IMR-90 (cell line): Measurements from ENCODE around the gene ZNF283. TPM values are rescaled to one million over a fixed set of nuclear protein-coding genes. Genes with fewer than 3 reads are reported as not detected.
A peak's percentile ranks its signal among the peaks of the same experiment; 100 is the strongest.

Experiments
- ATAC-seq: fragments of 200-7000 bp; cut with Tn5 transposase; 2 replicates; pipeline ENCODE4 v1.9.1; 2020; ENCODE audit warnings: low read depth, mild to moderate bottlenecking, moderate library complexity
- BruUV-seq: library from RNA; stranded (reverse); fragments of 400-500 nt; replicated peaks from 2 replicates; lab custom pipeline; 2021; lab: Mats Ljungman, UMichigan
- CTCF ChIA-PET: fragments of 300-600 bp; formaldehyde crosslinking; extraction: SDS; loops from one replicate; lab custom pipeline; 2021; ENCODE audit warnings: antibody characterized with exemption; lab: Yijun Ruan, JAX
- POLR2A ChIA-PET: fragments of 300-600 bp; sonication (Branson Sonifier 250); formaldehyde crosslinking; loops from one replicate; lab custom pipeline; 2022; ENCODE audit warnings: antibody characterized with exemption; ENCODE audit not compliant: unreplicated experiment; lab: Charles Lee
- DNase-seq: peaks from one replicate; pipeline ENCODE4 v3.0.0; 2013
- H2AFZ ChIP-seq: replicated peaks from 2 replicates; pipeline ENCODE3; 2013; ENCODE audit warnings: low read length, mild to moderate bottlenecking; ENCODE audit not compliant: poor library complexity
- H2AK5ac ChIP-seq: 2 replicates; pipeline ENCODE4 v1.6.1; 2013; ENCODE audit warnings: low read depth, low read length, inconsistent platforms
- H2AK9ac ChIP-seq: replicated peaks from 2 replicates; pipeline ENCODE3; 2013; ENCODE audit warnings: mild to moderate bottlenecking, low read depth, low read length, moderate library complexity; ENCODE audit not compliant: poor library complexity
- H2BK120ac ChIP-seq: 2 replicates; pipeline ENCODE4 v1.6.1; 2013; ENCODE audit warnings: low read depth, low read length, inconsistent platforms
- H2BK15ac ChIP-seq: 3 replicates; pipeline ENCODE4 v1.6.1; 2013; ENCODE audit warnings: low read depth, low read length, inconsistent platforms
- H2BK20ac ChIP-seq: 2 replicates; pipeline ENCODE4 v1.6.1; 2013; ENCODE audit warnings: low read depth, mild to moderate bottlenecking, inconsistent platforms, low read length, moderate library complexity
- H2BK5ac ChIP-seq: 2 replicates; pipeline ENCODE4 v1.6.1; 2013; ENCODE audit warnings: mild to moderate bottlenecking, low read depth, low read length, inconsistent platforms; ENCODE audit not compliant: poor library complexity, severe bottlenecking
- H3K14ac ChIP-seq: replicated peaks from 2 replicates; pipeline ENCODE4 v1.6.1; 2013; ENCODE audit warnings: low read depth, low read length, inconsistent platforms
- H3K18ac ChIP-seq: 2 replicates; pipeline ENCODE4 v1.6.1; 2013; ENCODE audit warnings: low read depth, low read length, control low read depth
- H3K23ac ChIP-seq: 2 replicates; pipeline ENCODE4 v1.6.1; 2013; ENCODE audit warnings: low read depth, low read length, inconsistent platforms
- H3K27ac ChIP-seq: 2 replicates; pipeline ENCODE4 v1.5.1; 2013; ENCODE audit warnings: mild to moderate bottlenecking, control low read depth, low read length; ENCODE audit not compliant: insufficient read depth
- H3K27me3 ChIP-seq: 2 replicates; pipeline ENCODE4 v1.6.1; 2013; ENCODE audit warnings: low read length; ENCODE audit not compliant: control insufficient read depth, insufficient read depth
- H3K36me3 ChIP-seq: 2 replicates; pipeline ENCODE4 v1.6.1; 2013; ENCODE audit warnings: low read length, mixed read lengths; ENCODE audit not compliant: control insufficient read depth, insufficient read depth
- H3K4ac ChIP-seq: 2 replicates; pipeline ENCODE4 v1.6.1; 2013; ENCODE audit warnings: low read depth, low read length, inconsistent platforms
- H3K4me1 ChIP-seq: 2 replicates; pipeline ENCODE4 v1.6.1; 2013; ENCODE audit warnings: low read length, mixed read lengths; ENCODE audit not compliant: control insufficient read depth, insufficient read depth
- H3K4me2 ChIP-seq: 2 replicates; pipeline ENCODE4 v1.6.1; 2013; ENCODE audit warnings: low read depth, mild to moderate bottlenecking, control low read depth, low read length, moderate library complexity
- H3K4me3 ChIP-seq: 2 replicates; pipeline ENCODE4 v1.5.1; 2013; ENCODE audit warnings: low read depth, mild to moderate bottlenecking, control low read depth, low read length, moderate library complexity; ENCODE audit not compliant: insufficient read depth
- H3K56ac ChIP-seq: 2 replicates; pipeline ENCODE4 v1.6.1; 2013; ENCODE audit warnings: low read length, inconsistent platforms; ENCODE audit not compliant: insufficient read depth; ENCODE audit errors: extremely low read depth
- H3K79me1 ChIP-seq, 2 experiments: 2 replicates each; pipeline ENCODE4 v1.6.1; 2013; ENCODE audit warnings: low read length in 2 of 2, inconsistent platforms in 1 of 2, low read depth in 1 of 2
- H3K9ac ChIP-seq: 2 replicates; pipeline ENCODE4 v1.6.1; 2013; ENCODE audit warnings: low read depth, low read length, control low read depth
- H3K9me1 ChIP-seq: 2 replicates; pipeline ENCODE4 v1.6.1; 2013; ENCODE audit warnings: low read length, inconsistent platforms; ENCODE audit not compliant: insufficient read depth
- H3K9me3 ChIP-seq: 2 replicates; pipeline ENCODE4 v1.6.1; 2013; ENCODE audit warnings: low read length; ENCODE audit not compliant: control insufficient read depth, insufficient read depth
- H4K20me1 ChIP-seq: 2 replicates; pipeline ENCODE4 v1.6.1; 2013; ENCODE audit warnings: low read length, inconsistent platforms; ENCODE audit not compliant: insufficient read depth
- H4K5ac ChIP-seq: 2 replicates; pipeline ENCODE4 v1.6.1; 2013; ENCODE audit warnings: mild to moderate bottlenecking, low read depth, low read length, control low read depth
- H4K8ac ChIP-seq, 2 experiments: 2 replicates each; pipeline ENCODE4 v1.6.1; 2013; ENCODE audit warnings: low read depth in 2 of 2, low read length in 2 of 2, control low read depth in 1 of 2, inconsistent platforms in 1 of 2
- H4K91ac ChIP-seq: 2 replicates; pipeline ENCODE4 v1.6.1; 2013; ENCODE audit warnings: low read depth, low read length, inconsistent platforms; ENCODE audit not compliant: insufficient read depth
- BHLHE40 ChIP-seq: fragments of 150-350 bp; IDR thresholded peaks from 2 replicates; pipeline ENCODE4 v1.6.1; 2016; ENCODE audit warnings: mild to moderate bottlenecking, low read depth, low read length
- CTCF ChIP-seq: conservative IDR thresholded peaks from 2 replicates; pipeline ENCODE4 v1.5.1; 2012; ENCODE audit warnings: mild to moderate bottlenecking, low read depth, low read length, improper control_type of control experiment
- ELK1 ChIP-seq: fragments of 150-350 bp; IDR thresholded peaks from 2 replicates; pipeline ENCODE4 v1.6.1; 2016; ENCODE audit warnings: low read depth, mild to moderate bottlenecking, low read length, moderate library complexity, borderline replicate concordance
- FOS ChIP-seq: fragments of 150-350 bp; IDR thresholded peaks from 2 replicates; pipeline ENCODE4 v1.6.1; 2016; ENCODE audit warnings: low read depth, low read length
- MAFK ChIP-seq: IDR thresholded peaks from 2 replicates; pipeline ENCODE4 v1.6.1; 2012; ENCODE audit warnings: low read depth, low read length, improper control_type of control experiment
- MAZ ChIP-seq: IDR thresholded peaks from 2 replicates; pipeline ENCODE4 v1.6.1; 2012; ENCODE audit warnings: low read depth, mild to moderate bottlenecking, low read length, improper control_type of control experiment, moderate library complexity, borderline replicate concordance
- MXI1 ChIP-seq: IDR thresholded peaks from 2 replicates; pipeline ENCODE4 v1.6.1; 2012; ENCODE audit warnings: low read depth, mild to moderate bottlenecking, low read length, moderate library complexity, borderline replicate concordance
- POLR2A ChIP-seq: IDR thresholded peaks from 2 replicates; pipeline ENCODE4 v1.6.1; 2012; ENCODE audit warnings: mild to moderate bottlenecking, low read depth, low read length
- RAD21 ChIP-seq: IDR thresholded peaks from 2 replicates; pipeline ENCODE4 v1.6.1; 2012; ENCODE audit warnings: low read length, improper control_type of control experiment
- RCOR1 ChIP-seq: IDR thresholded peaks from 2 replicates; pipeline ENCODE4 v1.6.1; 2012; ENCODE audit warnings: mild to moderate bottlenecking, low read length, improper control_type of control experiment; ENCODE audit not compliant: insufficient replicate concordance
- RFX5 ChIP-seq: IDR thresholded peaks from 2 replicates; pipeline ENCODE4 v1.8.0; 2012; ENCODE audit warnings: low read depth, mild to moderate bottlenecking, low read length, moderate library complexity
- SMC3 ChIP-seq: fragments of 150-350 bp; IDR thresholded peaks from 2 replicates; pipeline ENCODE4 v1.6.1; 2016; ENCODE audit warnings: low read depth, mild to moderate bottlenecking, antibody characterized with exemption, low read length, moderate library complexity
- USF2 ChIP-seq: fragments of 150-350 bp; IDR thresholded peaks from 2 replicates; pipeline ENCODE4 v1.6.1; 2017; ENCODE audit warnings: mild to moderate bottlenecking, antibody characterized with exemption, low read length, low read depth
- WGBS, 2 experiments: methylation state at CpG; one replicate each; pipeline versions ENCODE4 v1.1.5 to v1.1.7; 2013; ENCODE audit warnings: missing lambda C conversion rate in 2 of 2; ENCODE audit not compliant: insufficient read length in 1 of 2; ENCODE audit errors: extremely low coverage in 2 of 2; 5-methylcytosine and 5-hydroxymethylcytosine counted together
- dilution Hi-C: fragments of 300-500 bp; cut with HindIII; formaldehyde crosslinking; loops from one replicate; pipeline ENCODE4 v1.14.3; 2018; ENCODE audit warnings: low sequenced_read_pairs; ENCODE audit not compliant: unreplicated experiment
- in situ Hi-C: fragments of 300-500 bp; cut with MboI; formaldehyde crosslinking; loops from 3 replicates; pipeline ENCODE4 v1.14.3; 2019; ENCODE audit warnings: low sequenced_read_pairs, inconsistent platforms, mixed read lengths
- intact Hi-C: fragments of 100-400 bp; cut with micrococcal nuclease; formaldehyde crosslinking; loops from 2 replicates; pipeline ENCODE4 v1.10.0; 2022
- polyA plus RNA-seq, 3 experiments: library from polyadenylated mRNA; depleted of rRNA; stranded (reverse); fragments of >200 nt; gene quantifications; 2 replicates each; pipeline ENCODE4 v1.2.3, GENCODE V29; 2012; ENCODE audit warnings: low replicate concordance in 1 of 3
- total RNA-seq: library from RNA; depleted of rRNA; stranded (reverse); fragments of >200 nt; gene quantifications from 2 replicates; pipeline ENCODE4 v1.2.3, GENCODE V29; 2012

The ZNF283 gene
- total and polyA plus RNA-seq, 2 of the 4 experiments (the other 2 are of a cell fraction): 2.1 to 5.0 TPM

GRCh38 chr19:43783636-43784035 lies 43.5 kb upstream of the ZNF283 start:
- Histone ChIP-seq H4K8ac (no peak overlapping the region), H3K9ac (no peak overlapping the region), H2AK9ac (no peak overlapping the region), H3K27me3 (no peaks in the 10 kb centered on the region), H3K9me1 (peaks cover 8% of the 10 kb centered on the region), H2AFZ (no peak overlapping the region), H3K36me3 (no peaks in the 10 kb centered on the region), H3K4ac (0 out of 2 replicates have a peak overlapping the region, but pooled peaks have one; percentile 50), H2BK20ac (peak overlapping the region; percentile 51), H2BK5ac (no peak overlapping the region), H4K5ac (no peak overlapping the region), H3K23ac (no peak overlapping the region), H3K56ac (no peak overlapping the region), H2BK120ac (peak overlapping the region; percentile 16; the same call in 1 of the 2 replicates), H2AK5ac (peak overlapping the region; percentile 83; the same call in 1 of the 2 replicates), H3K4me1 (peaks cover 12% of the 10 kb centered on the region), H3K4me2 (no peak overlapping the region), H3K79me1 (no peaks in the 10 kb centered on the region), H3K14ac (no peak overlapping the region), H3K4me3 (no peak overlapping the region), H4K20me1 (no peaks in the 10 kb centered on the region), H4K91ac (no peak overlapping the region; the same call in 1 of the 2 replicates), H3K18ac (no peak overlapping the region), H2BK15ac (peak overlapping the region; percentile 81; the same call in 1 of the 3 replicates), H3K27ac (no peak overlapping the region), H3K9me3 (no peaks in the 10 kb centered on the region)
- dilution Hi-C loops: no loop called here
- WGBS, 2 experiments: 89% methylated on average over 7 of the region's 8 CpGs; no CpG with 5 or more reads in 1 of the 2 experiments
- TF ChIP-seq SMC3: no peak
- no peak for TF ChIP-seq RFX5
- TF ChIP-seq MAFK: no peak
- no peak for TF ChIP-seq RAD21
- no peak for TF ChIP-seq MXI1
- no peak for TF ChIP-seq ELK1
- no peak for TF ChIP-seq FOS
- TF ChIP-seq BHLHE40: no peak
- no peak for TF ChIP-seq POLR2A
- TF ChIP-seq CTCF: no peak
- no peak for TF ChIP-seq MAZ
- no peak for TF ChIP-seq RCOR1
- TF ChIP-seq USF2: no peak
- CTCF ChIA-PET: no interaction called here
- no TSS peak for BruUV-seq
- intact Hi-C loops: no loop called here
- DNase-seq: no peak
- no peak for ATAC-seq
- POLR2A ChIA-PET: no interaction called here
- in situ Hi-C loops: loop anchor here (5.0 kb wide), 1 partner anchor 36 kb away; no protein-coding TSS in a partner anchor
